Neuron (in vitro differentiated cells): ENCODE data around the gene KLHL33.
A peak's percentile ranks its signal among the peaks of the same experiment; 100 is the strongest.

Experiments used
- H2AFZ ChIP-seq: one replicate; pipeline ENCODE4 v1.6.1; 2013; ENCODE audit warnings: low read depth, mild to moderate bottlenecking, inconsistent platforms, low read length, moderate library complexity
- H3K27me3 ChIP-seq: one replicate; pipeline ENCODE4 v1.6.1; 2013; ENCODE audit warnings: low read length; ENCODE audit not compliant: insufficient read depth
- H3K36me3 ChIP-seq: one replicate; pipeline ENCODE4 v1.6.1; 2013; ENCODE audit warnings: low read length; ENCODE audit not compliant: insufficient read depth
- H3K4me1 ChIP-seq: one replicate; pipeline ENCODE4 v1.6.1; 2013; ENCODE audit warnings: low read length; ENCODE audit not compliant: insufficient read depth
- H3K4me3 ChIP-seq: 2 replicates; pipeline ENCODE4 v1.5.1; 2013; ENCODE audit warnings: mild to moderate bottlenecking, low read length, moderate library complexity
- H3K9me3 ChIP-seq: one replicate; pipeline ENCODE4 v1.6.1; 2013; ENCODE audit warnings: low read length

KLHL33 gene

DNA sequence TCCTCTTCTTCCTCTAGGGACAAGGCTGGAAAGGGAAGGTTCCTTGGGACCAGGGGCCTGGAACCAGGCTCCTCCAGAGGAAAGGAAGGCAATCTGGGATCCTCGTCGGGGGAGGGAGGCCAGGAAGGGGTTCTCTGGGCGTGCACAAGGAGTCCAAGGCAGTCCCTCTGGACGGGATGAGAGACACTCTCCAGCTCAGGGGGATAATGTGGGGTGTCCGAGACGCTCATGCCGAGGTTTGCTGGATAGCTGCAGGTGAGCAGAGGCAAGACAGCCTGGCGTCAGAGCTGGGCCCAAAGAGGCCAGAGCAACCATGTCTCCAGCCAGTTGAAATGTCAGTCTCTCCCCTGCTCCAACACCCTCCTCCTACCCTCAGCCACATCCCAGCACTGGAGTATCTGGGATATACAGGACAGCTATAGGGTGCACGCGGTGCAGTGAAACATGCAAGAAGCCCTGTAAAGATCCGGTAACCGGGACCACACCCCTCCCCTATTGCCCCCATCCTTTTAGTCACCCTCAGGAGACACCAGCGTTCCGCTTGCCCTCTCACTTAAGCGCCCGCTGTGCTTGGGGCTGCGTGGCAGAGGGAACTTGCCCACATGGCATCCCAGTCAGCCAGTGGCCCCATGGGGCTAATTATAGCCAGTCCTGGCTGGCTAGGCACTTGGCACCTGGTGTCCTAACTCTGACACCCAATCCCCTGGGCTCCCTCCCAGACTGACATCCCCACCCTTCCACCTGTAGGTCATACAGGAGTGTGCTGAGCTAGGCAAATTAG lies at the start of gene KLHL33:
TSS of gene KLHL33 (minus strand) at position 585 of the 781 bp plus-strand sequence. CDS start at position 230, 355 bp downstream.
- no peaks in the 10 kb centered on the region for H3K36me3 ChIP-seq
- no peak within 1 kb of the TSS for H3K4me3 ChIP-seq
- peak within 1 kb of the TSS; percentile 28 for H2AFZ ChIP-seq
- peaks cover 40% of the 10 kb centered on the region for H3K27me3 ChIP-seq
- no peaks in the 10 kb centered on the region for H3K4me1 ChIP-seq
- H3K9me3 ChIP-seq, result peaks cover 2% of the 10 kb centered on the region

DNA sequence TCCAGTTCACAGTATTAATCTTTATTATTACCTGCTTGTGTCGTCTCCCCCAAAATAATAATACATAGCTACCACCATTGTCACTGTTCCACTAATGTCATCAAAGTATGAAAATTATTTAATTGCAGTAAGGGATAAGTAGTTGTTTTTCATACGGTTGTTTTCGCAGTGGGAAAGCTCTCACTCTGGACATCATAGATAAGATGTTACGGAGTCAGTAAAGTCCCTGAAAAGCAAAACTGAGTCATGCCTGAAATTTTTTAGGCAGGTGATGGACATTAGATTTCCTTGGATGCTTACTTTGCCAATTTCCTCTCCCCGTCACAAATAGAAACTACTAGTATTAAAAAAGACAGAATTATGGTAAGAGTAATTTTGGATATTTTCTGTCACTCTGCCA lies 46.4 kb upstream of the KLHL33 start:
- no peak overlapping the region for H2AFZ ChIP-seq
- H3K36me3 ChIP-seq, result peaks cover 3% of the 10 kb centered on the region
- H3K9me3 ChIP-seq, result peaks cover 2% of the 10 kb centered on the region
- no peaks in the 10 kb centered on the region for H3K27me3 ChIP-seq
- H3K4me3 ChIP-seq, result no peak overlapping the region
- H3K4me1 ChIP-seq, result no peaks in the 10 kb centered on the region

- H3K9me3 ChIP-seq, result no peaks in the 10 kb centered on the region
- H3K4me1 ChIP-seq, result no peaks in the 10 kb centered on the region
- H2AFZ ChIP-seq, result no peak overlapping the region
- H3K4me3 ChIP-seq, result no peak overlapping the region
- H3K36me3 ChIP-seq, result peaks cover 29% of the 10 kb centered on the region
- H3K27me3 ChIP-seq, result no peaks in the 10 kb centered on the region
Observed at GRCh38 chr14:20478894-20479293, 42.9 kb upstream of the KLHL33 start.

GRCh38 chr14:20477211-20477876 lies 41.4 kb upstream of the KLHL33 start:
- Histone ChIP-seq H2AFZ (no peak overlapping the region), H3K36me3 (peaks cover 33% of the 10 kb centered on the region), H3K4me3 (no peak overlapping the region), H3K27me3 (no peaks in the 10 kb centered on the region), H3K4me1 (no peaks in the 10 kb centered on the region), H3K9me3 (no peaks in the 10 kb centered on the region)

GRCh38 chr14:20476776-20477175 lies 40.8 kb upstream of the KLHL33 start:
- no peak overlapping the region for H2AFZ ChIP-seq
- no peaks in the 10 kb centered on the region for H3K9me3 ChIP-seq
- no peaks in the 10 kb centered on the region for H3K27me3 ChIP-seq
- peaks cover 33% of the 10 kb centered on the region for H3K36me3 ChIP-seq
- no peaks in the 10 kb centered on the region for H3K4me1 ChIP-seq
- H3K4me3 ChIP-seq, result no peak overlapping the region

- peaks cover 32% of the 10 kb centered on the region for H3K36me3 ChIP-seq
- no peaks in the 10 kb centered on the region for H3K9me3 ChIP-seq
- H3K4me3 ChIP-seq, result no peak overlapping the region
Observed at GRCh38 chr14:20472536-20473169, 36.7 kb upstream of the KLHL33 start.

DNA sequence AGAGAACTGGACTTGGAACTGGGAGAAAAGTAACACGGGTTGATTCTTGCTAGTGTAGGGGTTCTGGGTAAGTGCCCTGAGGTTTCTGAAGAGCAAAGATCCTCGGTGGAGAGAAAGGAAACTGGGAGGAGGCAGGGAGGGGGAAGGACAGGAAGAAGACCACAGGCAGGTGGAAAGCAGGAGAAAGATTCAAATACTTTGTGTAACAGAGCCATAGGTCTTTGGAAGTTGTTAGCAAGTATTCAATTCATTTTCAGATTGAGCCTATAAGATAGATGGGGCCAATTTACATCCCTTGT lies 34.6 kb upstream of the KLHL33 start:
- H3K9me3 ChIP-seq, result no peaks in the 10 kb centered on the region
- peaks cover 17% of the 10 kb centered on the region for H3K36me3 ChIP-seq
- peak overlapping the region; percentile 57 for H2AFZ ChIP-seq
- peak overlapping the region; percentile 60 for H3K4me3 ChIP-seq
- peaks cover 4% of the 10 kb centered on the region for H3K27me3 ChIP-seq
- peaks cover 13% of the 10 kb centered on the region for H3K4me1 ChIP-seq

More at GRCh38 chr14:20472536-20473169, 36.7 kb upstream of the KLHL33 start:
- H3K4me1 ChIP-seq, result peaks cover 13% of the 10 kb centered on the region
- no peak overlapping the region for H2AFZ ChIP-seq
- H3K27me3 ChIP-seq, result no peaks in the 10 kb centered on the region

DNA sequence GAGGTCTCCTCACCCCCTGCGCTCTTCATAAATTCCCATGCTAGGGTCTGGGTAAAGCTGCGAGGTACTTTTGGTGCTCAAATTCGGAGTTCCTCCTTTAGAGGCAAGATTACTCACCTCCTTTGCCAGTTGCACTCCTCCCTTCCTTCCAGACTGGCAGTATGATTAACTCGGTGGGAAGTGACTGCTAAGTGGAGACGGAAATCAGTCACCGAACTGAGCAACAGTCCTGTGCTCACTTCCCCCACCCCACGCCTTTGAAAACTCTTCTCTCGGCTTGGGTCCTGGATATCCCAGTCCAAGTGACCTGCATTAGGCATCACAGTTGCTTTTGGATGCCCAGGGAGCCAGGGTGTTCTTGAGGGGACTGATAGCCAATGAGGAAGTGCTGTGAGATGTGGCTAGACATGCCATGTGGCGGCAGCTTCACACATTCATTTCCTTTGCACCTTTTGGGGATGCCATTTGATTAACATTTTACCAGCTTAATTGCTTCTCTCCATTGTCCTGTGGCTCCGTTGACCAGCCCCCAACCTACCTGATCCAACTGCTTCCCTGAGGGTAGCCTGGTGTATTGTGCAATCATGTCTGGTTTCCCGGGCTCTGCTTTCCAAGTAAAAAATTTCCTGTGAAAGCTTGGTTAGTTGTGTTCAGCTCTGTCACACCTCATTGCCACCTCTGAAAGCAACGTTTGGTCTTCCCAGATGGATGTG lies 34.1 kb upstream of the KLHL33 start:
- H3K36me3 ChIP-seq, result peaks cover 12% of the 10 kb centered on the region
- H3K27me3 ChIP-seq, result peaks cover 4% of the 10 kb centered on the region
- peaks cover 13% of the 10 kb centered on the region for H3K4me1 ChIP-seq
- H2AFZ ChIP-seq, result peak overlapping the region; percentile 57
- no peaks in the 10 kb centered on the region for H3K9me3 ChIP-seq
- H3K4me3 ChIP-seq, result peak overlapping the region; percentile 60

DNA sequence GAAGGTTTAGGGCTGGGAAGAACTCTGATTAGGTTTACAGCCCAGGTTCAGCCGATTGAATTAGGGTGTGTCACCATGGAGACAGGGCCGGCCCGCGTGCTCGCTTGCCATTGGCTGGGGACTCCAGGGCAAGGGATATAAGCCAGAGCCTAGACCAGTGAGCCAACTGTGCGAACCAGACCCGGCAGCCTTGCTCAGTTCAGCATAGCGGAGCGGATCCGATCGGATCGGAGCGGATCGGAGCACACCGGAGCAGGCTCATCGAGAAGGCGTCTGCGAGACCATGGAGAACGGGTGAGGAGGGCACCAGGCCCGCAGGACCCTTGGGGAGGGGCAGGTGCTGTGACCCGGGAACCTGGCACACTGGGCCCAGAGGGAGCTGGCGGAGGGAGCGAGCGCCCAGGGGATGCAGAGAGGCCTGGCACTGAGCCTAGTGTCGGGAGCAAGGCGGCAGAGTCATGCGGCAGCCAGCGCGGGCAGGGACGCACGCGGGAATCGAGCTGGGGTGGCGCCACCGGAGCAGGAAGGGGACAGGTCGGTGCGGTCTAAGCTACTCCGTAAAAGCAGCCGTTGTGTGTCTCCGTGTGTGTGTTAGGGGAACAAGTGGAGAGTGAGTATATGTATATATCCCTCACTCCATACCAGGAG lies 33.4 kb upstream of the KLHL33 start, which contains the start of gene PNP:
TSS of gene PNP (plus strand) at position 165 of the 648 bp plus-strand sequence. CDS start at position 284, 119 bp downstream.
- Histone ChIP-seq H3K9me3 (no peaks in the 10 kb centered on the region), H3K4me3 (peak within 1 kb of the TSS; percentile 60), H3K36me3 (peaks cover 6% of the 10 kb centered on the region), H3K4me1 (peaks cover 13% of the 10 kb centered on the region), H3K27me3 (peaks cover 4% of the 10 kb centered on the region), H2AFZ (peak within 1 kb of the TSS; percentile 57)

GRCh38 chr14:20468764-20469241 lies 32.8 kb upstream of the KLHL33 start:
- peaks cover 4% of the 10 kb centered on the region for H3K36me3 ChIP-seq
- peak overlapping the region; percentile 57 for H2AFZ ChIP-seq
- H3K9me3 ChIP-seq, result no peaks in the 10 kb centered on the region
- peaks cover 13% of the 10 kb centered on the region for H3K4me1 ChIP-seq
- peaks cover 4% of the 10 kb centered on the region for H3K27me3 ChIP-seq
- peak overlapping the region; percentile 60 for H3K4me3 ChIP-seq

DNA sequence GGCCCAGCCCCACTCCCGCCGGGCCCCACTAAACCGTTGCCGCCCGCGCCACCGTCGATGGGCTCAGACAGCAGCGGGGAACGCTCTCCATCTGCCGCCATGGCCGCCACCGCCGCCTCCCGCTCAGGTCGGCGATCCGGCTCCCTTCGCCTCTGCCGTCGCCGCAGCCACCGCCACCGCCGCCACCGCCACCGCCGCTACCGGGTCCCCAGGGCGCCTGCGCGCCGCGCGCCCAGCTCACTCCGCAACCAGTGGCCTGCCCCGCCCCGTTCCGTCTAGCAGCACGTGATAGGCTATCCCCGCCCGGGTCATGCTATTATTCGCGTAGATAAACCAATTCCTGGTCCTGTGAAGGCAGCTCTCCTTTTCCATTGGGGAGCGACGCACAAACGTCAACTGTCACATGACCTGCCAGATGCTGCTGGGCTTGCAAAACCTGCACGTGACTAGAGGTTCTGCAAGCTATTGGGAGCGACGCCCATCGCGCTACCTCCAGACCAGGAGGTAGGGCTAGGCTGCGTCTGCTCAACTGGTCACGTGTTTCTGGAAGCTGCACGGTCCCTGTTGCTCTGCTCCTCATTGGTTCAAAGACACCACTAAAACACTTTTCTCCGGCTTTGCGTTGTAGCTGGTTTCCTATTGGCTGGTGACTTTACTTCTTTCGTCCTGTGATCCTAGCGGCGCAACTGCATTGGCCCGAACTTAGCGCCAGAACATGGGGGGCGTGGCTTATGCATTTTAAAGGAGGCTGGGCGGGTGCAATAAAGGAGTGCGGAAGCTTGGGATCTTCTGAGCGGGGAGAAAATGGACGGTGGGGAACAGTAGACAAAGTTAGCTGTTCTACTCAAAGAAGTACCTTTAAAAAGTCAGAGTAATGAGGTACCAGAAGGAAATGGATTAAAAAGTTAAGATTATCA lies 25.5 kb upstream of the KLHL33 start, which contains the start of gene PIP4P1:
TSS of gene PIP4P1 (minus strand) at position 210 of the 917 bp plus-strand sequence. CDS start at position 101, 109 bp downstream.
- Histone ChIP-seq H3K27me3 (peaks cover 3% of the 10 kb centered on the region), H3K36me3 (peaks cover 36% of the 10 kb centered on the region), H3K4me1 (peaks cover 26% of the 10 kb centered on the region), H2AFZ (no peak within 1 kb of the TSS), H3K9me3 (no peaks in the 10 kb centered on the region), H3K4me3 (peak within 1 kb of the TSS; percentile 97)
